HepG2 (cell line): ENCODE data around the gene NHERF2. TPM values are rescaled to one million over a fixed set of nuclear protein-coding genes. Genes with fewer than 3 reads are reported as not detected.

Source experiments
- CAMTA2 ChIP-seq: sonication (generic); formaldehyde crosslinking; IDR thresholded peaks from 2 replicates; pipeline ENCODE4 v1.4.0; 2020; ENCODE audit warnings: mild to moderate bottlenecking, missing genetic modification reagents, borderline replicate concordance
- CCDC6 ChIP-seq: sonication (generic); formaldehyde crosslinking; IDR thresholded peaks from 2 replicates; pipeline ENCODE4 v1.8.1; 2022; ENCODE audit warnings: mild to moderate bottlenecking, missing genetic modification reagents, moderate library complexity
- CENPX ChIP-seq: sonication (generic); formaldehyde crosslinking; IDR thresholded peaks from 2 replicates; pipeline ENCODE4 v1.9.0; 2021; ENCODE audit warnings: mild to moderate bottlenecking, missing genetic modification reagents, moderate library complexity
- DMAP1 ChIP-seq: IDR thresholded peaks from 2 replicates; pipeline ENCODE4 v1.6.1; 2016
- EEA1 ChIP-seq: sonication (generic); formaldehyde crosslinking; IDR thresholded peaks from 2 replicates; pipeline ENCODE4 v1.5.1; 2020; ENCODE audit warnings: mild to moderate bottlenecking, missing genetic modification reagents, borderline replicate concordance
- GATAD1 ChIP-seq: IDR thresholded peaks from 2 replicates; pipeline ENCODE4 v1.6.1; 2016; ENCODE audit warnings: missing genetic modification reagents, missing compliant biosample characterization
- MATR3 ChIP-seq: sonication (generic); formaldehyde crosslinking; IDR thresholded peaks from 2 replicates; pipeline ENCODE4 v1.4.0; 2020; ENCODE audit warnings: missing genetic modification reagents
- MTF1 ChIP-seq: sonication (generic); formaldehyde crosslinking; IDR thresholded peaks from 2 replicates; pipeline ENCODE4 v1.5.0; 2020; ENCODE audit warnings: missing genetic modification reagents
- NFE2 ChIP-seq: sonication (generic); formaldehyde crosslinking; IDR thresholded peaks from 2 replicates; pipeline ENCODE4 v1.4.0; 2020; ENCODE audit warnings: missing genetic modification reagents
- NR2C2 ChIP-seq: sonication (generic); formaldehyde crosslinking; IDR thresholded peaks from 2 replicates; pipeline ENCODE4 v1.4.0; 2020; ENCODE audit warnings: missing genetic modification reagents, mild to moderate bottlenecking, moderate library complexity, borderline replicate concordance
- NR2F2 ChIP-seq: IDR thresholded peaks from 2 replicates; pipeline ENCODE4 v1.6.1; 2012; ENCODE audit warnings: low read depth, inconsistent platforms, borderline replicate concordance
- PAX8 ChIP-seq: sonication (generic); formaldehyde crosslinking; IDR thresholded peaks from 2 replicates; pipeline ENCODE4 v1.8.0; 2022; ENCODE audit warnings: mild to moderate bottlenecking, missing genetic modification reagents, borderline replicate concordance
- SP1 ChIP-seq, 2 experiments: fragments of 450-650 bp in 1 of 2; sonication (generic) in 1 of 2; formaldehyde crosslinking in 1 of 2; IDR thresholded peaks; 2 replicates each; pipeline versions ENCODE4 v1.4.0 to v1.6.1; 2016 to 2020; ENCODE audit warnings: missing genetic modification reagents in 1 of 2
- ZC3H4 ChIP-seq: sonication (generic); formaldehyde crosslinking; IDR thresholded peaks from 2 replicates; pipeline ENCODE4 v1.4.0; 2020; ENCODE audit warnings: missing genetic modification reagents, borderline replicate concordance
- ZNF24 ChIP-seq: fragments of 450-650 bp; IDR thresholded peaks from 2 replicates; pipeline ENCODE4 v1.6.1; 2017; ENCODE audit warnings: antibody characterized with exemption, mild to moderate bottlenecking
- ZNF264 ChIP-seq: sonication (generic); formaldehyde crosslinking; IDR thresholded peaks from 2 replicates; pipeline ENCODE4 v1.4.0; 2020; ENCODE audit warnings: missing genetic modification reagents
- ZNF547 ChIP-seq: sonication (generic); formaldehyde crosslinking; IDR thresholded peaks from 2 replicates; pipeline ENCODE4 v1.5.1; 2020; ENCODE audit warnings: mild to moderate bottlenecking, missing genetic modification reagents
- ZNF616 ChIP-seq: sonication (generic); formaldehyde crosslinking; IDR thresholded peaks from 2 replicates; pipeline ENCODE4 v1.5.0; 2020; ENCODE audit warnings: low read depth, mild to moderate bottlenecking, missing genetic modification reagents
- polyA plus RNA-seq, 8 experiments: library from polyadenylated mRNA; depleted of rRNA in 3 of 8; stranded (reverse) in 7 of 8; unstranded in 1 of 8; fragments of >200 nt; fragmentation: Illumina TruSeq in 4 of 8; extraction: Trizol in 4 of 8; gene quantifications; 2 replicates each; pipeline versions ENCODE4 v1.2.1 to v1.2.3, GENCODE V29; 2011 to 2016; ENCODE audit warnings: low read depth in 4 of 8, missing spikeins in 1 of 8, mixed read lengths in 1 of 8; ENCODE audit not compliant: insufficient read depth in 1 of 8
- total RNA-seq, 5 experiments: library from RNA; depleted of rRNA; stranded (reverse); fragments of >200 nt; fragmentation: Illumina TruSeq; extraction: Trizol; gene quantifications; 2 replicates each; pipeline ENCODE4 v1.2.3, GENCODE V29; 2016; ENCODE audit warnings: low read depth in 1 of 5
- TF ChIP-seq, protein P1 (sequence below): sonication (generic); formaldehyde crosslinking; IDR thresholded peaks from 2 replicates; pipeline ENCODE4 v1.4.0; 2020; ENCODE audit warnings: mild to moderate bottlenecking, missing genetic modification reagents
- TF ChIP-seq, protein P2 (sequence below): sonication (generic); formaldehyde crosslinking; conservative IDR thresholded peaks from 2 replicates; pipeline ENCODE4 v1.4.0; 2020; ENCODE audit warnings: missing genetic modification reagents
- TF ChIP-seq, protein P3 (sequence below): IDR thresholded peaks from 2 replicates; pipeline ENCODE4 v1.6.1; 2018; ENCODE audit warnings: missing genetic modification reagents, mild to moderate bottlenecking, missing compliant biosample characterization
- TF ChIP-seq, protein P4 (sequence below): sonication (generic); formaldehyde crosslinking; IDR thresholded peaks from 2 replicates; pipeline ENCODE4 v1.5.0; 2020; ENCODE audit warnings: missing genetic modification reagents, mild to moderate bottlenecking, borderline replicate concordance
- TF ChIP-seq, protein P5 (sequence below): sonication (generic); formaldehyde crosslinking; IDR thresholded peaks from 2 replicates; pipeline ENCODE4 v1.5.0; 2020; ENCODE audit warnings: mild to moderate bottlenecking, missing genetic modification reagents, borderline replicate concordance

The NHERF2 gene
- total and polyA plus RNA-seq, 2 of the 13 experiments (the other 11 are each of a cell fraction or from before 2014, with no cell fraction given): 23.7 to 39.3 TPM

DNA sequence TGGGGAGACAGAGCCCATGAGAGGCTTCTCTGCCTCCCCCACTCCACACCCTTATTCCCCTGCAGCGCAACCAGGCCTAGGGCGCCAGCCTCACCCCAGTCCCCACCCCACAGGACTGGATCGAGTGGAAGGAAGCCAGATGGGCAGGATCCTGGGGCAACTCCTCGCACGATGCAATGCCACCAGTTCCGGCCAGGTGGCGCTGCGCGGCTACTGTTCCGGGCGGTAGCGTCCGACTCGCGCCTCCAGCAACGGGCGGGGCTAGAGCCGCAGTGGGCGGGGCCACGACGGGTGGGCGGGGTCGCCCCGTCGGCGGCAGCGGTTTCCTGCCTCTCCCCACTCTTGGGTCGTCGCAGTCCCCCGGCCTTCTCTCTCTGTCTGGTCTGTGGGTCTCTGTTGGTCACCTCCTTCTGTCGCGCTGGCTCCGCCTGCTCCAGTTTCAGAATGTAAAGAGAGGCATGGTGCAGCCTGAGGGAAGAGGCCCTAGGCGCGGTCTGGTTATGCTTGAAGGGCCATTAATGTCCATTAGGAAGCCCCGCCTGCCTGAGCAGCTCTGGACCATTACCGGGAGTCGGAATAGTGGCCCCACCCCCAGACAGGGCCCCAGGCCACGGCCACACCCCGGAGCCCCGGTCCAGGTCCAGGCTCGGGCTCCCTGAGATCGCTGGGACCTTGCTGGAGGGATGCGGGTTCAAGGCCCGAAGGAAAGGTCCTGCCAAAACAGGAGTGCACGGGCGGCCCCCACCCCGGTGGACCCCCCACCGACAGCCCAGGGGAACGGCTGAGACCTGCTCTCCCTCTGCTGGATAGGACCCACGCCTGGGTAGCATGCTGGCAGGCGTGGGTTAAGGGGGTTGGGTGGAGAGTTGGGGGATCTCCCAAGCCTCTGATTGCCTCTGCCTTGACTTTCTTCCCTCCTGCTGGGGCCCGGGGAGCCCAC lies 3.3 kb upstream of the NHERF2 start (continued):
- TF ChIP-seq, protein P1, sequence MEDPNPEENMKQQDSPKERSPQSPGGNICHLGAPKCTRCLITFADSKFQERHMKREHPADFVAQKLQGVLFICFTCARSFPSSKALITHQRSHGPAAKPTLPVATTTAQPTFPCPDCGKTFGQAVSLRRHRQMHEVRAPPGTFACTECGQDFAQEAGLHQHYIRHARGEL (CRISPR knock-in tag): 0 out of 2 replicates have a peak, but pooled peaks have one; percentile 9
- TF ChIP-seq CENPX (CRISPR knock-in tag) (no peak), ZNF616 (CRISPR knock-in tag) (no peak), PAX8 (CRISPR knock-in tag) (no peak), MATR3 (CRISPR knock-in tag) (no peak), MTF1 (CRISPR knock-in tag) (no peak), CAMTA2 (CRISPR knock-in tag) (no peak), CCDC6 (no peak), DMAP1 (CRISPR knock-in tag) (peak; percentile 64), ZNF24 (no peak), GATAD1 (peak; percentile 81), ZNF264 (CRISPR knock-in tag) (no peak), NR2F2 (no peak), SP1 (IDR thresholded peaks at IDR 0.05) (no peak), SP1 (CRISPR knock-in tag; IDR thresholded peaks at IDR 0.05) (peak; percentile 92), ZNF547 (CRISPR knock-in tag) (0 out of 2 replicates have a peak, but pooled peaks have one; percentile 36), EEA1 (no peak), NR2C2 (CRISPR knock-in tag) (no peak), NFE2 (no peak), ZC3H4 (no peak; the same call in 1 of the 2 replicates)
- TF ChIP-seq, protein P2, sequence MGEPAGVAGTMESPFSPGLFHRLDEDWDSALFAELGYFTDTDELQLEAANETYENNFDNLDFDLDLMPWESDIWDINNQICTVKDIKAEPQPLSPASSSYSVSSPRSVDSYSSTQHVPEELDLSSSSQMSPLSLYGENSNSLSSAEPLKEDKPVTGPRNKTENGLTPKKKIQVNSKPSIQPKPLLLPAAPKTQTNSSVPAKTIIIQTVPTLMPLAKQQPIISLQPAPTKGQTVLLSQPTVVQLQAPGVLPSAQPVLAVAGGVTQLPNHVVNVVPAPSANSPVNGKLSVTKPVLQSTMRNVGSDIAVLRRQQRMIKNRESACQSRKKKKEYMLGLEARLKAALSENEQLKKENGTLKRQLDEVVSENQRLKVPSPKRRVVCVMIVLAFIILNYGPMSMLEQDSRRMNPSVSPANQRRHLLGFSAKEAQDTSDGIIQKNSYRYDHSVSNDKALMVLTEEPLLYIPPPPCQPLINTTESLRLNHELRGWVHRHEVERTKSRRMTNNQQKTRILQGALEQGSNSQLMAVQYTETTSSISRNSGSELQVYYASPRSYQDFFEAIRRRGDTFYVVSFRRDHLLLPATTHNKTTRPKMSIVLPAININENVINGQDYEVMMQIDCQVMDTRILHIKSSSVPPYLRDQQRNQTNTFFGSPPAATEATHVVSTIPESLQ: no peak
- TF ChIP-seq, protein P3, sequence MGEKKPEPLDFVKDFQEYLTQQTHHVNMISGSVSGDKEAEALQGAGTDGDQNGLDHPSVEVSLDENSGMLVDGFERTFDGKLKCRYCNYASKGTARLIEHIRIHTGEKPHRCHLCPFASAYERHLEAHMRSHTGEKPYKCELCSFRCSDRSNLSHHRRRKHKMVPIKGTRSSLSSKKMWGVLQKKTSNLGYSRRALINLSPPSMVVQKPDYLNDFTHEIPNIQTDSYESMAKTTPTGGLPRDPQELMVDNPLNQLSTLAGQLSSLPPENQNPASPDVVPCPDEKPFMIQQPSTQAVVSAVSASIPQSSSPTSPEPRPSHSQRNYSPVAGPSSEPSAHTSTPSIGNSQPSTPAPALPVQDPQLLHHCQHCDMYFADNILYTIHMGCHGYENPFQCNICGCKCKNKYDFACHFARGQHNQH (CRISPR knock-in tag): peak; percentile 58
- TF ChIP-seq, protein P4, sequence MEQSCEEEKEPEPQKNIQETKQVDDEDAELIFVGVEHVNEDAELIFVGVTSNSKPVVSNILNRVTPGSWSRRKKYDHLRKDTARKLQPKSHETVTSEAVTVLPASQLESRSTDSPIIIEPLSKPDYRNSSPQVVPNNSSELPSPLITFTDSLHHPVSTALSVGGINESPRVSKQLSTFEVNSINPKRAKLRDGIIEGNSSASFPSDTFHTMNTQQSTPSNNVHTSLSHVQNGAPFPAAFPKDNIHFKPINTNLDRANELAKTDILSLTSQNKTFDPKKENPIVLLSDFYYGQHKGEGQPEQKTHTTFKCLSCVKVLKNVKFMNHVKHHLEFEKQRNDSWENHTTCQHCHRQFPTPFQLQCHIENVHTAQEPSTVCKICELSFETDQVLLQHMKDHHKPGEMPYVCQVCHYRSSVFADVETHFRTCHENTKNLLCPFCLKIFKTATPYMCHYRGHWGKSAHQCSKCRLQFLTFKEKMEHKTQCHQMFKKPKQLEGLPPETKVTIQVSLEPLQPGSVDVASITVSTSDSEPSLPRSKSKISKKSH (CRISPR knock-in tag): peak; percentile 34; the same call in 1 of the 2 replicates
- TF ChIP-seq, protein P5, sequence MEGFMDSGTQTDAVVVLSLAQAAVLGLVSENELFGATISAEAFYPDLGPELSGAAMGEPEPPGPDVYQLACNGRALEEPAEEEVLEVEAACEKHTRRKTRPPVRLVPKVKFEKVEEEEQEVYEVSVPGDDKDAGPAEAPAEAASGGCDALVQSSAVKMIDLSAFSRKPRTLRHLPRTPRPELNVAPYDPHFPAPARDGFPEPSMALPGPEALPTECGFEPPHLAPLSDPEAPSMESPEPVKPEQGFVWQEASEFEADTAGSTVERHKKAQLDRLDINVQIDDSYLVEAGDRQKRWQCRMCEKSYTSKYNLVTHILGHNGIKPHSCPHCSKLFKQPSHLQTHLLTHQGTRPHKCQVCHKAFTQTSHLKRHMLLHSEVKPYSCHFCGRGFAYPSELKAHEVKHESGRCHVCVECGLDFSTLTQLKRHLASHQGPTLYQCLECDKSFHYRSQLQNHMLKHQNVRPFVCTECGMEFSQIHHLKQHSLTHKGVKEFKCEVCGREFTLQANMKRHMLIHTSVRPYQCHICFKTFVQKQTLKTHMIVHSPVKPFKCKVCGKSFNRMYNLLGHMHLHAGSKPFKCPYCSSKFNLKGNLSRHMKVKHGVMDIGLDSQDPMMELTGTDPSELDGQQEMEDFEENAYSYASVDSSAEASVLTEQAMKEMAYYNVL: peak; percentile 40; the same call in 1 of the 2 replicates
